Measurements from ENCODE around the gene NT5C2.
"Not testable (repeated sequence)": the region's sequence is repeated elsewhere in the genome, so short reads cannot be mapped to it uniquely, and the experiment has no call there.

NT5C2 gene

DNA sequence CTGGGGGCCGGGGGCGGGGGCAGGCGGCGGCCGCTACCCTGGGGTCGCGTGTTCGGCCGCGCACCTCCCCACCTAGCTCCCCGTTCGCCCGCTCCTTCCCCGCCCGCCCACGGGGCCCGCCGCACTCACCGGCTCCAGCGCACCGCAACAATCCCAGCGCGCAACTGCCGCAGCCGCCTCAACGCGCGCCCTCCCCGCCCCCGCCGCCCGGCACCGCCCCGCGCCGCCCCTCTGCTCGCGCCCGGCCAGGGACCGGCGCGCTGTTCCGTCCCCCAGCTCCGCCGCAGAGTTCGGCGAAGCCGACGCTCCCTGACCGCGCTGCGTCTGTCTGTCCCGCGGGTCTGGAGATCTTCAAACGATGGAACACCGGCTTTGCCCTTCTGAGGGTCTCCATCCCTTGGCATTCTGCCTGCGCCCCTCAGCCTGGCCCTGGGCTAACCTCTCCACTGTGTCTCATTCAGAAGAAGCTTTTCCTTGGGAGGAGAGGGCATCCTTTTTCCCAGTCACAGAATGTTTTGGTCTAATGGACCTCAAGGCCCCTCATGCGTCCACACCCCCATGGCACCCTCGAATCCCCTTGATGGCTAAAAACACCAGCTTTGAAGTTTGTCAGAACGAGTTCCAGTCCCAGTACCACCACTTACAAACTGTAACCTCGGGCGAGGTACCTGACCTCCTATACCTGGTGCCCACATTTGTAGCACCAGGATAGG, at the start of gene NT5C2:
Gene NT5C2, minus strand, starts transcription at position 166 of the 713 bp plus-strand sequence. CDS start 18,314 bp downstream, outside the sequence.
- DNase-seq, result peak; percentile 80

DNA sequence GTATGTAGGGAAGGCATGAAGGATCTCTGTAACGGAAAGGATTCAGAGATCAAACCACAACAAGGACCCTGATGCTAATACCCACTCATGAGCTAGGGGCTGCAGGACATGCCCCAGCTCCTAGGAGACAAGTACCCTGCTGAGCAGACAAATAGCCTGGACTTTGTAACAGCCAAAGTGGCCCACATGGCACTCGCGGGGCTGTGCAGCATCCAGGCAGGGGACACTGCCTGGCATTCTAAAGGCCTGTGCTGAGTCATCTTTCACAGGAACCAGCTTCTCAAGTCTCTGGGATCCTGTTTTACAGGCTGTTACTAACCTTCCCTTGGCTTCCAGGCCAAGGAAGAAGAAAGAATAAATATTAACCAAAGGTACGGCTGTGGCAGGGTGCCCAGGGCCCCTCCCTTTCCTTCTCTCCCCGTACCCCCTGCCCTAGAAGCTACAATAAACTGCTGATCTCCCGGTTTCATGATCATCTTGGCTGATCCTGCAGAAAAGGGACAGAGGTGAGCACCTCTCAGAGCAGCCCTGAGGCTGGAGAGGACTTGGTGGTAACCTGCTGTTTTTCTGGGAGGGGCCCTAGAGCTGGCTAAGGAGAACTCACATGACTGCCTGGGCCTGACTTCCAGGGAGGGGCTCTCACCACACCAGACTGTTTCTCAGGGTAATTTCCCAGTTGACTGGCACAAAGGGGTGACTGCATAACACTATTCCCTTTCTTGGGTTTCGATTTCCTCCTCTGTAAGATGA, 48.4 kb upstream of the NT5C2 start:
- peak; percentile 8 for DNase-seq

DNA sequence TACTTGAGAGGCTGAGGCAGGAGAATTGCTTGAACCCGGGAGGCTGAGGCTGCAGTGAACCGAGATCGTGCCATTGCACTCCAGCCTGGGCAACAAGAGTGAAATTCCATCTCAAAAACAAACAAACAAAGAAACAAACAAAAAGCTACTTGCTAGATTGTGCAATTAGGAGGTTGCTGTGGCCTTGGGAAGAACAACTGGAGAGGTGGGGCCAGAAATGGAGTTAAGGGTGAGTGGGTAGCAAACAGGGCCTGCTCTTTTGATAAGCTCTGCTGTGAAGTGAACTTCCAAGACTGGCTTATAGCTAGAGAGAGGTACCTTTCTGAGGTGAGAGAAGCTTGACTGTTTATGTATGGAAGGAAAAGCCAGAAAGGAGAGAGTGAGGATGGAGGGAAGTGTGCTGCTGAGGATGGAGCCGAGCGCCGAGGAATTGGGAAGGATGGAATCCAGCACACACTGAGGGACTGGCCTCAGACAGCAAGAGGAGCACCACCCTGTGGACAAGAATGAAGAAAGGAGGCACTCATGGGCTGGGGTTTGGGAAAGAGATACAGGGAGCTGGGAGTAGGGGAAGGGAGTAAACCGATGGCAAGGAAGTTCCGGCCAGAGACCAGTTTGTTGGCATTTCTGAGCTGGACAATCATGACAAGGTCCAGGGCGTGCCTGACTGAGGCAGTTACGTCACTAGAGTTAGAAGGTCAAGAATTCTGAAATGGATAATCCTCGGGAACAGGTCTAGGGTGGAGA, 45.6 kb upstream of the NT5C2 start:
- DNase-seq, result no peak

DNA sequence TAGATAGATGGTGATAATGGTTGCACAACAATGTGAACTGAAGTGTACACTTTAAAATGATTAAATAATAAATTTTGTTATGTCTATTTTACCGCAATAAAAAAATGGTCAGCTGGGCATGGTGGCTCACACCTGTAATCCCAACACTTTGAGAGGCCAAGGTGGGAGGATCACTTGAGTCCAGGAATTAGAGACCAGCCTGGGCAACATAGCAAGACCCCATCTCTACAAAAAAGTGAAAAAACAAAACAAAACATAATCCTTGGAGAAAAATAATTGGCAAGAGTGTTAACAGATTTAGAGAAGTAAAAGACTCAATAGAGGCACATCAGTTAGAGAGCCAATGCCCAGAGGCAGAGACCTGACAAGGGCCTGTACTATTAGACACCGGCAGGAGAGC, 42.7 kb upstream of the NT5C2 start:
- DNase-seq, result no peak

DNA sequence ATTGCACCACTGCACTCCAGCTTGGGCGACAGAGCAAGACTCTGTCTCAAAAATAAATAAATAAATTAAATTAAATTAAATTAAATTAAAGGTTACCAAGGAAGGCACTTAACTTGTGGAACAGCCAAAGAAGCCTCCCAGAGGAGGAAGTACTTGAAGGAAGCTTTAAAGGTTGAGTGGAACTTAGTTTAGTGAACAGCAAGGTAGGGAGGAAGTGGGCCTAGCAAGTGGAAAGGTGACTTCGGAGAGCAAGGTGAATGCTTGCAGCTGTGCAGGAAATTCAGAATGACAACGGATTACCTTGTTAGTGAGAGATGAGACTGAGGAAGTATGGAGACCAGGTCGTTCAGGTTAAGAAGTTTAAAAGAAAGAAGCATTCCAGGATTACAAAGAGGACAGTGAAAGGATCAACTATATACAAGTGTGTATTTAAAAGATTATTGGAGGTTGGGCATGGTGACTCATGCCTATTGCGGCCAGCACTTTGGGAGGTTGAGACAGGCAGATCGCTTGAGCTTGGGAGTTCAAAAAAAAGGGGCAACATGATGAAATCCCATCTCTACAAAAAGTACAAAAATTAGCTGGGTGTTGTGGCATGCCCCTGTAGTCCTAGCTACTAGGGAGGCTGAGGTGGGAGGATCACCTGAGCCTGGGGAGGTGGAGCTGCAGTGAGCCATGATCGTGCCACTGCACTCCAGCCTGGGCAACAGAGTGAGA, 39.9 kb upstream of the NT5C2 start:
- DNase-seq, result no peak

DNA sequence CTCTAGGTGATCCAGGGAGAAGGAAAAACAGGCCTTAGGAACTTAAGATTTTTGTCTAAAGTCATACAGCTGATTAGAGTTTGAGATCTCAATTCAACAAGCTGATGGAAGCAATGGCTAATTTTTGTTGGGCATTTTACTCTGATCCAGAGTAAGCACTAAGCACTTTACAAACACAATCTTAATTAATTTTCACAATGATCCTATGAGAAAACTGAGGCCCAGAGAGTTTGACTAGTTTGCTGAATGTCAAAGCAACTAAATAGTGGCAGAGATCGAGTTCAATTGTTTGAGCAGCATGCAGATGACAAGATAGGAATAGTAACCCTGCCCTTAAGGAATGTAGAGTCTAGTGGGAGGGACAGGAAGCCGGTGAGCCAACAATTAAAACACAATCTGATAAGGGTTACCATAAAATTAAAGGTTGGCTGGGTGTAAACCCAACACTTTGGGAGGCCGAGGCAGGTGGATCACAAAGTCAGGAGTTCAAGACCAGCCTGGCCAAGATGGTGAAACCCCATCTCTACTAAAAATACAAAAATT, 39.1 kb upstream of the NT5C2 start:
- no peak for DNase-seq

DNA sequence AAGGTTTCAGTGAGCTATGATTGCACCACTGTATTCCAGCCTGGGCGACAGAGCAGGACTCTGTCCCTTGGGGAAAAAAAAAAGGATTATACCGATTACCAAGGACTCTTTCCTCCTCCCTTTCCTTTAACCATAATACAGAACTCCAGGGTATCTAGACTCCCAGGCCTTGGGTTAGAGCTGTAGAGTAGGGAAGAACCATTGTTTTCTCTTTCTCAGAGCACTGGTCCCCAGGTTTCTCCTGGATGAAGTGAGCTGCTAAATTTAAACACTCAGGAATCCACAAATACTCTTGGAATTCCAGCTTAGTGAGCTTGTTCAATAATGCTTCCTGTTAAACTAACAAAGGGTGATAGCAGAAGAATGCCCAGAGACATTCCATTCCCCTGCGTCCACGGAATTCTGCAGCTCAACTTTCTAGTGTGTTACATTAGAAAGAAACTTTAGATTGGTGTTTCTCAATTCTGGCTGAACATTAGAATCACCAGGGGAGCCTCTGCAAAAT, 38.0 kb upstream of the NT5C2 start:
- DNase-seq, result no peak

DNA sequence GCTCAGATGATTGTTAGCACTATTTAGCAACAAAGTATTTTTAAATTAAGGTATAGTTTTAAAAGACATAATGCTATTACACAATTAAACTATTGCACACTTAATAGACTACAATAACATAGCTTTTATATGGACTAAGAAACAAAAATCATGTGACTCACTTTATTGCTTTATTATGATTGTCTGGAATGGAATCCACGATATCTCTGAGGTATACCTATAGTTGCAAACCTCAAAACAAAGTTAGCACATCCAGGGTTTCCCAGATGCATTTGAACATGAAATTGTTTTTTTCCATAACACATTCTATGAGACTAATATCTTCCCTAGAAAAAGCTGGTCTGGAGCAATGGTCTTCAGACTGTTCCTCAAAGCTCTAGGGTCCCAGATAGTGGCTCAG, 34.3 kb upstream of the NT5C2 start:
- DNase-seq, result no peak

DNA sequence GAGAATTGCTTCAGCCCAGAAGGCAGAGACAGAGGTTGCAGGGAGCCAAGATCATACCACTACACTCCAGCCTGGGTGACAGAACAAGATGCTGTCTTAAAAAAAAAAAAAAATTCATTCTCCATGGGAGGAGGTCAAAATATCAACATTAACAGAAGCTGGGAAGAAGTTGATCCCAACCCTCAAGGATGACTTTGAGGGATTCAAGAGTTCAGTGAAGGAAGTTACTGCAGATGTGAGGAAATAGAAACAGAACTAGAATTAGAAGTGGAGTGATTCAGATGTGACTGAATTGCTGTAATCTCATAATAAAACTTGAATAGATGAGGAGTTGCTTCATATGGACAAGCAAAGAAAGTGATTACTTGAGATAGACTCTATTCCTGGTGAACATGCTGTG, 32.9 kb upstream of the NT5C2 start:
- DNase-seq, result no peak

DNA sequence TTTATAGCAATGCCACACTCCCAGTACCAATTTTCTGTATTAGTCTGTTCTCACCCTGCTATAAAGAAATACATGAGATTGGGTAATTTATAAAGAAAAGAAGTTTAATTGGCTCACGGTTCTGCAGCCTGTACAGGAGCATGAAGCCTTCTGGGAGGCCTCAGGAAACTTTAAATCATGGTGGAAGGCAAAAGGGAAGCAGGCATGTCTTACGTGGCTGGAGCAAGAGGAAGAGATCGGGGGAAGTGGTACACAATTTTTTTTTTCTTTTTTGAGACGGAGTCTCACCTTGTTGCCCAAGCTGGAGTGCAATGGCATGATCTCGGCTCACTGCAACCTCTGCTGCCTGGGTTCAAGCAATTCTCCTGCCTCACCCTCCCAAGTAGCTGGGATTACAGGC, 31.6 kb upstream of the NT5C2 start:
- DNase-seq, result not testable (repeated sequence)

DNA sequence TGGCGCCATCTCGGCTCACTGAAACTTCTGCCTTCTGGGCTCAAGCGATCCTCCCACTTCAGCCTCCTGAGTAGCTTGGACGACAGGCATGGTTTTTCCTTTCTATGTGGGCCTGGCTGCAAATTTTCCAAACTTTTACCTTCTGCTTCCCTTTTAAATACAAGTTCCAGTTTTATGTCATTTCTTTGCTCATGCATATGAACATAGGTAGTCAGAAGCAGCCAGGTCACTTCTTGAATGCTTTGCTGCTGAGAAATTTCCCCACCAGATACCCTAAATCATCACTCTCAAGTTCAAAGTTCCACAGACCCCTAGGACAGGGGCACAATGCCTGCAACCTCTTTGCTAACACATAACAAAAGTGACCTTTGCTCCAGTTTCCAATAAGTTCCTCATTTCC, 31.1 kb upstream of the NT5C2 start:
- DNase-seq, result no peak

DNA sequence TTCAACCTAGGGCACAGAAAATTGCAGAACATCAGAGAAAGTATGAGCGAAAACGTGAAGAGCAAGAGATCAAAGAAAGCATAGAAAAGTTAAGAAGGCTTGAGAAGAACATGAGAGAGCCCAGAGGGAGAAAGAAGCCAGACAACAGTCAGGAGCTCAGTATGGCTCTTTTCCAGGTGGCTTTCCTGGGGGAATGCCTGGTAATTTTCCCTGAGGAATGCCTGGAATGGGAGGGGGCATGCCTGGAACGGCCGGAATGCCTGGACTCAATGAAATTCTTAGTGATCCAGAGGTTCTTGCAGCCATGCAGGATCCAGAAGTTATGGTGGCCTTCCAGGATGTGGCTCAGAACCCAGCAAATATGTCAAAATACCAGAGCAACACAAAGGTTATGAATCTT, 23.3 kb upstream of the NT5C2 start:
- not testable (repeated sequence) for DNase-seq

DNA sequence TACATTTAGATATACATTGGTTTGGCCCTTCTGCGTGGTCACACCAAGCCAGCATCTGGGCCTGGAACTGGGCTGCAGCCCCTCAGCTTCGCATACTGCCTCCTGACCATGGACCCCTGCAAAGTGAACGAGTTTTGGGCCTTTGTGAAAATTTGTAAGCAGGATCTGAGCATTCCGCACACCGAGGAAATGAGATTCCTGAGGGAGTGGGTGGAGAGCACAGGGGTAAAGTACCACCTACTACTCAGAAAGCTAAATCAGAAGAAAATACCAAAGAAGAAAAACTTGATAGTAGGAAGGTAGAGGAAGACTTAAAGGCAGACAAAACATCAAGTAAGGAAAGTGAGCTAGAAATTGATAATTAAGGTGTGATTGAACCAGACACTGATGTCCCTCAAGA, 22.5 kb upstream of the NT5C2 start:
- no peak for DNase-seq

DNA sequence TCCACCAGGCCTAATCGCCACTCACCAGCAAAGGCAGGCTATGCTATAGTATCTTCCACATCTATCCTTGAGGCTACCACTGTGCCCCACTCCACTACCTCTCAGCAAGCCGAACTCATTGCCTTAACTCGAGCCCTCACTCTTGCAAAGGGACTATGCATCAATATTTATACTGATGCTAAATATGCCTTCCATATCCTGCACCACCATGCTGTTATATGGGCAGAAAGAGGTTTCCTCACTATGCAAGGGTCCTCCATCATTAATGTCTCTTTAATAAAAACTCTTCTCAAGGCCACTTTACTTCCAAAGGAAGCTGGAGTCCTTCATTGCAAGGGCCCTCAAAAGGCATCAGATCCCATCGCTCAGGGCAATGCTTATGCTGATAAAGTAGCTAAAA, 17.2 kb upstream of the NT5C2 start:
- not testable (repeated sequence) for DNase-seq

DNA sequence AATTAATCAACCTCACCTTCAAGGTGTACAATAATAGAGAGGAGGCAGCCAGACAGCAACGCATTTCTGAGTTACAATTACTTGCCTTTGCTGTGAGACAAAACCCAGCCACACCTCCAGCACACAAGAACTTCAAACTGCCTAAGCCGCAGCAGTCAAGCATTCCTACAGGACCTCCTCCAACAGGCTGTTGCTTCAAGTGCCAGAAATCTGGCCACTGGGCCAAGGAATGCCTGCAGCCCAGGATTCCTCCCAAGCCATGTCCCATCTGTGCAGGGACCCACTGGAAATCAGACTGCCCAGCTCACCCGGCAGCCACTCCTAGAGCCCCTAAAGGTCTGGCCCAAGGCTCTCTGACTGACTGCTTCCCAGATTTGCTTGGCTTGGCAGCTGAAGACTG, 14.6 kb upstream of the NT5C2 start:
- DNase-seq, result not testable (repeated sequence)

DNA sequence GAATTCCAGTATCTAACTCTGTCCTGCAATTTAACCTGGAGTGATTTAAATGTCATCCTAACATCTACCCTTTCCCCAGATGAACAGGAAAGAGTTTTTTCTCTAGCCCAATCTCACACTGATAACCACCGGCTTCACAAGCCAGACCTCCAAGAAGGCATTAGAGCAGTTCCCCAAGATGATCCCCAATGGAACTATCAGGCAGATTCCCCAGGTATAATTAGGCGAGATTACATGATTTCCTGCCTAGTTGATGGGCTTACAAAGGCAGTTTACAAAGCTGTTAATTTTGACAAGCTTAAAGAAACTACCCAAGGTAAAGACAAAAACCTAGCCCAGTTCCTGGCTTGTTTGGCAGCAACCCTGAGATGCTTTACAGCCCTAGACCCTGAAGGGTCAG, 14.1 kb upstream of the NT5C2 start:
- no peak for DNase-seq

DNA sequence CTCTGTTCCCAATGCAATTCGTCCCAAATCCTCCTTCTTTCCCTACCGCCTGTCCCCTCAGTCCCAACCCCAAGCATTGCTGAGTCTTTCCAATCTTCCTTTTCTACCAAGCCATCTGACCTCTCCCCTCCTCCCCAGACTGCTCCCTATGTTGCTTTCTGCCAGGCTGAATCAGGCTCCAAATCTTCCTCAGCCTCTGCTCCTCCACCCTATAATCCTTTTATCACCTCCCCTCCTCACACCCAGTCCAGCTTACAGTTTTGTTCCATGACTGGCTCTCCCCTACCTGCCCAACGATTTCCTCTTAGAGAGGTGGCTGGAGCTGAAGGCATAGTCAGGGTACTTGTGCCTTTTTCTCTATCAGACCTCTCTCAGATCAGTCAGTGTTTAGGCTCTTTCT, 13.6 kb upstream of the NT5C2 start:
- DNase-seq, result not testable (repeated sequence)

DNA sequence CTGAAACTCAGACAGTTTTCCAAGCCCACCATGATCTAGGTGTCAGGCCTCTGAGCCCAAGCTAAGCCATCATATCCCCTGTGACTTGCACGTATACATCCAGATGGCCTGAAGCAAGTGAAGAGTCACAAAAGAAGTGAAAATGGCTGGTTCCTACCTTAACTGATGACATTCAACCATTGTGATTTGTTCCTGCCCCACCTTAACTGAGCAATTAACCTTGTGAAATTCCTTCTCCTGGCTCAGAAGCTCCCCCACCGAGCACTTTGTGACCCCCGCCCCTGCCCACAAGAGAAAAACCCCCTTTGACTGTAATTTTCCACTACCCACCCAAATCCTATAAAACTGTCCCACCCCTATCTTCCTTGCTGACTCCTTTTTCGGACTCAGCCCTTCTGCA, 12.3 kb upstream of the NT5C2 start:
- not testable (repeated sequence) for DNase-seq

DNA sequence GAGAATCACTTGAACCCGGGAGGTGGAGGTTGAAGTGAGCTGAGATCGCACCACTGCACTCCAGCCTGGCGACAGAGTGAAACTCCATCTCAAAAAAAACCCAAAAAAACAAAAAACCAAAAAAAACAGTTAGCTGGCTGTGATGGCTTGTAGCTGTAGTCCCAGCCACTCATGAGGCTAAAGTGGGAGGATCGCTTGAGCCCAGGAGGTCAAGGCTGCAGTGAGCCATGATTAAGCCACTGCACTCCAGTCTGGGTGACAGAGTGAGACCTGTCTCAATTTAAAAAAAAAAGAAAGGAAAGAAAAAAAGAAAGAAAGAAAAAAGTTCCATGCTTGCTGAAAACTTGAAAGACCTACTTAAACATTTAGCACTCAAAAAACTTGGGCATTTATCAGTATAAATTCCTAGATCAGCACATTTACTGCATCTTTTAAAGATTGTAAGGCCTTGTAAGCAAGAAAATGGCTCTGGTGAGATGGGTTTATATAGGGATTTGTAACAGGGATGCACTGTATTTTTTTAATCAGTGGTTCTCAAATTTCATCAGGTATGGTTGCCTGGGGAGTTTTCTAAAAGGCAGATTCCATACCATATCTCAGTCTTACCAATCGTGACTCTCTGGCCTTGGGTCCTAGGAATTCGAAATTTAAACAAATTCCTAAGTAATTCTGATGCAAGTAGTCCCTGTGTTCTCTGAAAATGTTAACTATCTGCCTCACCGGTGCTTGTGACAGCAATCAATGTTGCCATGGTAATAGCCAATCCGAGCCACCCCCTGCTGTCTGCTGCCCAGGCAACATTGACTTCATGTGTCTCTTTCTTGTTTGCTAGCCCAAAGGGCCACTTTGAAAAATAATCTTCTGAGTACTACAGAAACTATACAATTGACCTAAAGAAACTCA, 11.5 kb upstream of the NT5C2 start:
- no peak for DNase-seq

DNA sequence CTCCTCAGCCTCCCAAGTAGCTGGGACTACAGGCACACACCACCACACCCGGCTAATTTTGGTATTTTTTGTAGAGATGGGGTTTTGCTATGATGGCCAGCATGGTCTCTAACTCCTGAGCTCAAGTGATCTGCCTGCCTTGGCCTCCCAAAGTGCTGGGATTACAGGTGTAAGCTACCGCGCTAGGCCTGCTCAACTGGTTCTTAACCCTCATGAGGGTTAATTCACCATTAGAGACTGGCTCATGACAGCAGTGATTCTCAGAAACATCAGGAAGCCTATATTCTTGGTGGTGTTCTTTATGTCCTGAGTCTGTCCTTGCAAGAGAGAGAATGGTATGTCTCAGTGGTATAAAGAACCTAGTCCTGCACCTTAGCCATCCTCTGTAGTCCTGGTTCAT, 10.4 kb upstream of the NT5C2 start:
- DNase-seq, result no peak

DNA sequence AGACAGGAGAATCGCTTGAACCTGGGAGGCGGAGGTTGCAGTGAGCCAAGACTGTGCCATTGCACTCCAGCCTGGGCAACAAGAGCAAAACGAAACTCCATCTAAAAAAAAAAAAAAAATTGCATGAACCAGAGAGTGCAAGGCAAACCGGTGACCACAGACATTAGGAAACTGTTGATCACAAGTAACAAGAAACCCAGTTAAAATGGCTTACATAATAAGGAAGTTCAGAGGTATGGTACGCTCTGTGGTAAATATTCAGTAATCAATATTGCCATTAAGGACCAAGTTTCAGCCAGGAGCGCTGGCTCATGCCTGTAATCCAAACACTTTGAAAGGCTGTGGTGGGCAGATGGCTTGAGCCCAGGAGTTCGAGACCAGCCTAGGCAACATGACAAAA, 9.2 kb upstream of the NT5C2 start:
- no peak for DNase-seq

DNA sequence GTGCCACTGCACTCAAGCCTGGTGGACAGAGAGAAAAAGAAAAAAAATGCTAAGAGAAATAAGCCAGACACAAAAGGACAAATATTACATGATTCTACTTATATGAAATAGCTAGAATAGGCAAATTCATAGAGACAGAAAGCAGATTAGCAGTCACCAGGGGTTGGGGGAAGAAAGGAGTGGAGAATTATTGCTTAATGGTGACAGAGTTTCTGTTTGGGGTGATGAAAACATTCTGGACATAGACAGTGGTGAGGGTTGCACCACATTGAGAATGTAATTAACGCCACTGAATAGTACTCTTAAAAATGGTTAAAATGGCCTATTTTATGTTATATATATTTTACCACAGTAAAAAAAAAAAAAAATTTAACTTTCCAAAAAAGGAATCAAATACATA, 6.4 kb upstream of the NT5C2 start:
- no peak for DNase-seq

Data from RPMI8226 (cell line).